ENCODE measurements around the gene VEZF1. TPM values are rescaled to one million over a fixed set of nuclear protein-coding genes. Genes with fewer than 3 reads are reported as not detected.

Gene VEZF1
- total and polyA plus RNA-seq, 4 donors: 18.0 to 78.9 (median 43.9) TPM

GRCh38 chr17:57982452-57983170 is 5.4 kb downstream of the VEZF1 start:
- DNase-seq: no peak
- H3K9ac ChIP-seq (ENCODE audit: insufficient read depth in 1 of 2, low read length in 2 of 2): peak overlapping the region in 1 of 2 donors; percentile 24
- H3K27me3 ChIP-seq (ENCODE audit: control insufficient read depth in 3 of 3, insufficient read depth in 3 of 3, low read length in 2 of 3): no peaks in the 10 kb centered on the region
- WGBS, 2 donors: 73 to 86% methylated on average over 14 of the region's 14 CpGs
- no peak overlapping the region for H3K4me3 ChIP-seq
- H3K4me1 ChIP-seq (ENCODE audit: control insufficient read depth in 5 of 5, insufficient read depth in 5 of 5, low read length in 5 of 5): peaks cover 7 to 44% (median 26%) of the 10 kb centered on the region in 5 donors
- ATAC-seq (ENCODE audit: insufficient read depth, low FRiP score): no peak
- H3K27ac ChIP-seq (ENCODE audit: low read depth in 1 of 2, low read length in 1 of 2): no peak overlapping the region
- TF ChIP-seq, protein P1, sequence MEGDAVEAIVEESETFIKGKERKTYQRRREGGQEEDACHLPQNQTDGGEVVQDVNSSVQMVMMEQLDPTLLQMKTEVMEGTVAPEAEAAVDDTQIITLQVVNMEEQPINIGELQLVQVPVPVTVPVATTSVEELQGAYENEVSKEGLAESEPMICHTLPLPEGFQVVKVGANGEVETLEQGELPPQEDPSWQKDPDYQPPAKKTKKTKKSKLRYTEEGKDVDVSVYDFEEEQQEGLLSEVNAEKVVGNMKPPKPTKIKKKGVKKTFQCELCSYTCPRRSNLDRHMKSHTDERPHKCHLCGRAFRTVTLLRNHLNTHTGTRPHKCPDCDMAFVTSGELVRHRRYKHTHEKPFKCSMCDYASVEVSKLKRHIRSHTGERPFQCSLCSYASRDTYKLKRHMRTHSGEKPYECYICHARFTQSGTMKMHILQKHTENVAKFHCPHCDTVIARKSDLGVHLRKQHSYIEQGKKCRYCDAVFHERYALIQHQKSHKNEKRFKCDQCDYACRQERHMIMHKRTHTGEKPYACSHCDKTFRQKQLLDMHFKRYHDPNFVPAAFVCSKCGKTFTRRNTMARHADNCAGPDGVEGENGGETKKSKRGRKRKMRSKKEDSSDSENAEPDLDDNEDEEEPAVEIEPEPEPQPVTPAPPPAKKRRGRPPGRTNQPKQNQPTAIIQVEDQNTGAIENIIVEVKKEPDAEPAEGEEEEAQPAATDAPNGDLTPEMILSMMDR (IDR thresholded peaks at IDR 0.05; ENCODE audit: control extremely low read depth, extremely low read depth): no peak
- no peaks in the 10 kb centered on the region for H3K9me3 ChIP-seq (ENCODE audit: control insufficient read depth in 4 of 4, insufficient read depth in 3 of 4, low read length in 3 of 4)
- peaks cover 7 to 40% (median 23%) of the 10 kb centered on the region in 4 donors for H3K36me3 ChIP-seq (ENCODE audit: control insufficient read depth in 4 of 4, insufficient read depth in 4 of 4, low read length in 4 of 4)

DNA sequence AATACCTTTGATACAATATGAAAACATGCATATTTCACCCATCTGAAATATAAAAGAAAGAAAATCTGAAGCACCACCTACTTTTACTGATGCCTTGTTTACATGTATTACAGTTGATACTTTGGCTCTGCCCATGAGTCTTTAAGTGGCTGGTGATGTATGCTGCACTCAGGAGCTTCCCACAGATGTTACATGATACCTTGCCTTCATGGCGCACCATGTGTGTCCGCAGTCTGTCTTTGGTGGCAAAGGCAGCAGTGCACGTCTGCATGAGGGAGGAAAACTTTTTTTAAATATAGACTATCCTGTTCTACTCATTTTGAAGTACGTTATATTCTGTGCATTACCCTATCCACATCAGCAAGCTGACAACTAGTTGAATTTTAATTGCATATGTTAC is 7.5 kb downstream of the VEZF1 start:
- WGBS, 2 donors: 91 to 92% methylated on average over 4 of the region's 4 CpGs
- Histone ChIP-seq H3K36me3 (ENCODE audit: control insufficient read depth in 4 of 4, insufficient read depth in 4 of 4, low read length in 4 of 4) (peaks cover 16 to 57% (median 36%) of the 10 kb centered on the region in 4 donors), H3K4me1 (ENCODE audit: control insufficient read depth in 5 of 5, insufficient read depth in 5 of 5, low read length in 5 of 5) (peaks cover 7 to 35% (median 26%) of the 10 kb centered on the region in 5 donors), H3K9me3 (ENCODE audit: control insufficient read depth in 4 of 4, insufficient read depth in 3 of 4, low read length in 3 of 4) (no peaks in the 10 kb centered on the region), H3K27me3 (ENCODE audit: control insufficient read depth in 3 of 3, insufficient read depth in 3 of 3, low read length in 2 of 3) (no peaks in the 10 kb centered on the region), H3K27ac (ENCODE audit: low read depth in 1 of 2, low read length in 1 of 2) (no peak overlapping the region), H3K9ac (ENCODE audit: insufficient read depth in 1 of 2, low read length in 2 of 2) (no peak overlapping the region), H3K4me3 (no peak overlapping the region)
- ATAC-seq (ENCODE audit: insufficient read depth, low FRiP score): no peak
- DNase-seq: no peak
- TF ChIP-seq, protein P1 (IDR thresholded peaks at IDR 0.05; ENCODE audit: control extremely low read depth, extremely low read depth): no peak

DNA sequence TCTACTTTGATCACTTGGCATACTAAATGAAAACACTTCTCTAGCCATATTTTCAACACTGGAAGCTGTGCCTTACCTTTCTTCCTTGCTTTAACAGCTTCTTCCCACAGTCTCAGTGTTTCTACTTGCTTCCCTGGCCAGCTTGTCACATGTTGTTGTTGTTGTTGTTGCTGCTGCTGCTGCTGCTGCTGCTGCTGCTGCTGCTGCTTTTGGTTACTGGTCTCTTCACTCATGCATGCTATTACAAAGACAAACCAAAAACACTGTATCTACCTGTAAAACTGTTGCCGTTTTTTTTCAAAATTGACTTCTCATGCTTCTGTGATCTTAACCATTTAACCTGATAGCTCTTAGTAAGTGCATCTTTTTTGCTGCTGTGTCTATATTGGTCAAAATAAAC is 9.0 kb downstream of the VEZF1 start:
- DNase-seq: no peak
- peaks cover 5 to 28% (median 18%) of the 10 kb centered on the region in 5 donors for H3K4me1 ChIP-seq (ENCODE audit: control insufficient read depth in 5 of 5, insufficient read depth in 5 of 5, low read length in 5 of 5)

More for the DNA sequence above, 9.0 kb downstream of the VEZF1 start:
- no peak for ATAC-seq (ENCODE audit: insufficient read depth, low FRiP score)
- H3K27ac ChIP-seq (ENCODE audit: low read depth in 1 of 2, low read length in 1 of 2): no peak overlapping the region
- H3K4me3 ChIP-seq: no peak overlapping the region
- H3K36me3 ChIP-seq (ENCODE audit: control insufficient read depth in 4 of 4, insufficient read depth in 4 of 4, low read length in 4 of 4): peaks cover 20 to 68% (median 43%) of the 10 kb centered on the region in 4 donors
- no peaks in the 10 kb centered on the region for H3K27me3 ChIP-seq (ENCODE audit: control insufficient read depth in 3 of 3, insufficient read depth in 3 of 3, low read length in 2 of 3)
- TF ChIP-seq, protein P1 (IDR thresholded peaks at IDR 0.05; ENCODE audit: control extremely low read depth, extremely low read depth): no peak
- WGBS, 2 donors: 74 to 92% methylated on average over 1 of the region's 1 CpG
- H3K9me3 ChIP-seq (ENCODE audit: control insufficient read depth in 4 of 4, insufficient read depth in 3 of 4, low read length in 3 of 4): no peaks in the 10 kb centered on the region
- H3K9ac ChIP-seq (ENCODE audit: insufficient read depth in 1 of 2, low read length in 2 of 2): no peak overlapping the region
